Germinal center (tissue), 1 donor: Measurements from ENCODE around the gene NCAN.
A peak's percentile ranks its signal among the peaks of the same experiment; 100 is the strongest.
"Not testable (repeated sequence)": the region's sequence is repeated elsewhere in the genome, so short reads cannot be mapped to it uniquely, and the experiment has no call there.

Experiments
- DNase-seq: peaks from one replicate; pipeline ENCODE4 v3.0.0; 2012; ENCODE audit warnings: mixed read lengths, low spot score

Gene NCAN

GRCh38 chr19:19211499-19212420 lies at the start of gene NCAN:
Gene NCAN (plus strand): TSS chr19:19211958. CDS start chr19:19216954, 4,996 bp downstream.
- DNase-seq: no peak

- no peak for DNase-seq
Observed at GRCh38 chr19:19162495-19162894, 49.3 kb upstream of the NCAN start.

GRCh38 chr19:19165396-19165795 lies 46.4 kb upstream of the NCAN start:
- DNase-seq: no peak

- DNase-seq: no peak
Observed at GRCh38 chr19:19167612-19168011, 44.1 kb upstream of the NCAN start.

- no peak for DNase-seq
Observed at GRCh38 chr19:19169236-19170052, 42.3 kb upstream of the NCAN start.

- DNase-seq: peak; percentile 96
Observed at GRCh38 chr19:19170053-19170872, 41.5 kb upstream of the NCAN start, which contains the start of gene MEF2B. Gene MEF2B (minus strand): TSS chr19:19170263. CDS start chr19:19150735, 19,528 bp downstream.

- DNase-seq: no peak
Observed at GRCh38 chr19:19170873-19171672, 40.7 kb upstream of the NCAN start.

- DNase-seq: peak; percentile 34
Observed at GRCh38 chr19:19171821-19172532, 39.8 kb upstream of the NCAN start.

GRCh38 chr19:19173243-19173642 lies 38.5 kb upstream of the NCAN start:
- DNase-seq: not testable (repeated sequence)

- no peak for DNase-seq
Observed at GRCh38 chr19:19176950-19177349, 34.8 kb upstream of the NCAN start.

GRCh38 chr19:19179548-19180441 lies 32.0 kb upstream of the NCAN start:
- DNase-seq: no peak

- no peak for DNase-seq
Observed at GRCh38 chr19:19181488-19181998, 30.2 kb upstream of the NCAN start.

- peak; percentile 36 for DNase-seq
Observed at GRCh38 chr19:19185853-19186740, 25.7 kb upstream of the NCAN start.

GRCh38 chr19:19186742-19187141 lies 25.0 kb upstream of the NCAN start:
- DNase-seq: no peak

- DNase-seq: no peak
Observed at GRCh38 chr19:19191768-19192077, 20.0 kb upstream of the NCAN start.

GRCh38 chr19:19192078-19192882 lies 19.5 kb upstream of the NCAN start, which contains the start of the genes BORCS8 and RFXANK:
Gene BORCS8 (minus strand): TSS chr19:19192152. CDS start chr19:19192117, 35 bp downstream.
Gene RFXANK (plus strand): TSS chr19:19192258. CDS start chr19:19193947, 1,689 bp downstream.
- peak; percentile 98 for DNase-seq

GRCh38 chr19:19192910-19193423 lies 18.8 kb upstream of the NCAN start:
- DNase-seq: peak; percentile 25
